Activated CD8-positive, alpha-beta memory T cell treated with anti-CD3 and anti-CD28 coated beads, Interleukin-2, amount 10 ng/mL, durations not matched to agents 7 days and 5 days (primary cell): ENCODE results near the gene TNFRSF1A. TPM values are rescaled to one million over a fixed set of nuclear protein-coding genes. Genes with fewer than 3 reads are reported as not detected.

ENCODE experiments used
- ATAC-seq: fragments of 150-1000 bp; cut with Tn5 transposase; one replicate; pipeline ENCODE4 v1.10.0; 2021; ENCODE audit warnings: moderate library complexity
- CTCF ChIA-PET: fragments of 350-600 bp; sonication (Branson Sonifier 250); formaldehyde crosslinking; loops from one replicate; lab custom pipeline; 2021; ENCODE audit warnings: antibody characterized with exemption; lab: Charles Lee
- DNase-seq: peaks from one replicate; pipeline ENCODE4 v3.0.0-alpha.2; 2020
- H3K27ac Mint-ChIP-seq: one replicate; pipeline ENCODE4 v1.8.0; 2021; ENCODE audit warnings: mild to moderate bottlenecking, mixed read lengths
- H3K27me3 Mint-ChIP-seq: one replicate; pipeline ENCODE4 v1.8.0; 2021; ENCODE audit warnings: mixed read lengths
- H3K36me3 Mint-ChIP-seq: one replicate; pipeline ENCODE4 v1.8.0; 2021; ENCODE audit warnings: mild to moderate bottlenecking, mixed read lengths
- H3K4me1 Mint-ChIP-seq: one replicate; pipeline ENCODE4 v1.8.0; 2021; ENCODE audit warnings: mixed read lengths
- H3K4me3 Mint-ChIP-seq: one replicate; pipeline ENCODE4 v1.8.0; 2021; ENCODE audit warnings: mild to moderate bottlenecking, moderate library complexity, mixed read lengths
- H3K9me3 Mint-ChIP-seq: one replicate; pipeline ENCODE4 v1.8.0; 2022; ENCODE audit warnings: low read depth, mixed read lengths
- total RNA-seq, 2 experiments: library from RNA; stranded (reverse); gene quantifications; one replicate each; pipeline ENCODE4 v1.2.3, GENCODE V29; 2021

Gene TNFRSF1A
- total RNA-seq, 2 experiments from 2014 or later, result 63.3 to 71.5 TPM

- Mint-ChIP-seq H3K27me3 (peaks cover 13% of the 10 kb centered on the region), H3K4me3 (no peak overlapping the region), H3K4me1 (peaks cover 17% of the 10 kb centered on the region), H3K9me3 (no peaks in the 10 kb centered on the region), H3K36me3 (no peaks in the 10 kb centered on the region), H3K27ac (no peak overlapping the region)
- ATAC-seq (no peak), DNase-seq (no peak)
- CTCF ChIA-PET, result interaction anchor here (1.2 to 2.1 kb wide), 5 partner anchors 14 to 179 kb away, joined by 3 to 8 read pairs (median 6); no protein-coding TSS in a partner anchor
Measured at GRCh38 chr12:6360080-6360571, 18.2 kb upstream of the TNFRSF1A start.

- no peaks in the 10 kb centered on the region for H3K9me3 Mint-ChIP-seq
- no peak for DNase-seq
- H3K36me3 Mint-ChIP-seq, result no peaks in the 10 kb centered on the region
- H3K27me3 Mint-ChIP-seq, result peaks cover 13% of the 10 kb centered on the region
- no peak overlapping the region for H3K27ac Mint-ChIP-seq
- H3K4me1 Mint-ChIP-seq, result peaks cover 14% of the 10 kb centered on the region
- no peak overlapping the region for H3K4me3 Mint-ChIP-seq
- CTCF ChIA-PET, result interaction anchor here (1.9 to 2.0 kb wide), 2 partner anchors 24 to 36 kb away, joined by 6 read pairs; no protein-coding TSS in a partner anchor
- ATAC-seq, result no peak
Measured at GRCh38 chr12:6358881-6359280, 17.0 kb upstream of the TNFRSF1A start.

- Mint-ChIP-seq H3K9me3 (no peaks in the 10 kb centered on the region), H3K4me1 (peaks cover 10% of the 10 kb centered on the region), H3K27ac (no peak overlapping the region), H3K36me3 (no peaks in the 10 kb centered on the region), H3K27me3 (peaks cover 13% of the 10 kb centered on the region), H3K4me3 (no peak overlapping the region)
- CTCF ChIA-PET, result interaction anchor here (1.2 to 3.1 kb wide), 3 partner anchors 10 to 21 kb away, joined by 3 to 32 read pairs (median 3); no protein-coding TSS in a partner anchor
- no peak for ATAC-seq
- DNase-seq, result no peak
Measured at GRCh38 chr12:6356374-6356820, 14.5 kb upstream of the TNFRSF1A start.

GRCh38 chr12:6355491-6356373 lies 13.9 kb upstream of the TNFRSF1A start:
- H3K4me1 Mint-ChIP-seq, result peaks cover 6% of the 10 kb centered on the region
- ATAC-seq (no peak), DNase-seq (no peak)
- H3K36me3 Mint-ChIP-seq, result no peaks in the 10 kb centered on the region
- no peak overlapping the region for H3K4me3 Mint-ChIP-seq
- CTCF ChIA-PET, result interaction anchor here (1.2 to 3.1 kb wide), 3 partner anchors 10 to 21 kb away, joined by 3 to 32 read pairs (median 3); no protein-coding TSS in a partner anchor
- H3K9me3 Mint-ChIP-seq, result no peaks in the 10 kb centered on the region
- H3K27me3 Mint-ChIP-seq, result peaks cover 13% of the 10 kb centered on the region
- H3K27ac Mint-ChIP-seq, result no peak overlapping the region

- ATAC-seq, result no peak
- Mint-ChIP-seq H3K27ac (no peak overlapping the region), H3K4me1 (no peaks in the 10 kb centered on the region), H3K36me3 (no peaks in the 10 kb centered on the region), H3K4me3 (no peak overlapping the region), H3K9me3 (no peaks in the 10 kb centered on the region), H3K27me3 (peaks cover 13% of the 10 kb centered on the region)
- CTCF ChIA-PET, result interaction anchor here (1.3 to 3.1 kb wide), 2 partner anchors 9 to 20 kb away, joined by 3 to 32 read pairs; no protein-coding TSS in a partner anchor
- no peak for DNase-seq
Measured at GRCh38 chr12:6354495-6355393, 12.9 kb upstream of the TNFRSF1A start.

- Mint-ChIP-seq H3K36me3 (no peaks in the 10 kb centered on the region), H3K4me1 (peaks cover 2% of the 10 kb centered on the region), H3K27me3 (peaks cover 9% of the 10 kb centered on the region), H3K9me3 (no peaks in the 10 kb centered on the region), H3K27ac (no peak overlapping the region), H3K4me3 (no peak overlapping the region)
- no peak for DNase-seq
- no peak for ATAC-seq
- CTCF ChIA-PET, result interaction anchor here (0.7 to 1.0 kb wide), 2 partner anchors 14 to 16 kb away, joined by 3 to 4 read pairs; no protein-coding TSS in a partner anchor
Measured at GRCh38 chr12:6352193-6353173, 10.6 kb upstream of the TNFRSF1A start.

GRCh38 chr12:6351622-6352021 lies 9.7 kb upstream of the TNFRSF1A start:
- H3K4me1 Mint-ChIP-seq, result peaks cover 8% of the 10 kb centered on the region
- no peak overlapping the region for H3K27ac Mint-ChIP-seq
- CTCF ChIA-PET, result interaction anchor here (1.0 kb wide), 1 partner anchor 15 kb away, joined by 4 read pairs; no protein-coding TSS in a partner anchor
- H3K36me3 Mint-ChIP-seq, result no peaks in the 10 kb centered on the region
- ATAC-seq (no peak), DNase-seq (no peak)
- H3K27me3 Mint-ChIP-seq, result peaks cover 5% of the 10 kb centered on the region
- no peaks in the 10 kb centered on the region for H3K9me3 Mint-ChIP-seq
- H3K4me3 Mint-ChIP-seq, result no peak overlapping the region

- Mint-ChIP-seq H3K27ac (no peak overlapping the region), H3K27me3 (no peaks in the 10 kb centered on the region)
- no peak for ATAC-seq
Measured at GRCh38 chr12:6347367-6348338, 5.8 kb upstream of the TNFRSF1A start.

GRCh38 chr12:6346942-6347341 lies 5.1 kb upstream of the TNFRSF1A start:
- no peak overlapping the region for H3K4me3 Mint-ChIP-seq
- no peak for DNase-seq
- CTCF ChIA-PET, result interaction anchor here (0.5 to 3.9 kb wide), 3 partner anchors 11 to 126 kb away, joined by 3 to 25 read pairs (median 8); no protein-coding TSS in a partner anchor
- no peaks in the 10 kb centered on the region for H3K9me3 Mint-ChIP-seq
- no peak for ATAC-seq
- peaks cover 41% of the 10 kb centered on the region for H3K4me1 Mint-ChIP-seq
- H3K27me3 Mint-ChIP-seq, result no peaks in the 10 kb centered on the region
- H3K27ac Mint-ChIP-seq, result no peak overlapping the region
- peaks cover 1% of the 10 kb centered on the region for H3K36me3 Mint-ChIP-seq

More at GRCh38 chr12:6347367-6348338, 5.8 kb upstream of the TNFRSF1A start:
- H3K4me3 Mint-ChIP-seq, result no peak overlapping the region
- peaks cover 34% of the 10 kb centered on the region for H3K4me1 Mint-ChIP-seq
- no peak for DNase-seq
- CTCF ChIA-PET, result interaction anchor here (3.9 kb wide), 1 partner anchor 12 kb away, joined by 25 read pairs; no protein-coding TSS in a partner anchor
- H3K36me3 Mint-ChIP-seq, result peaks cover 1% of the 10 kb centered on the region
- H3K9me3 Mint-ChIP-seq, result no peaks in the 10 kb centered on the region

GRCh38 chr12:6346235-6346832 lies 4.5 kb upstream of the TNFRSF1A start:
- Mint-ChIP-seq H3K4me1 (peaks cover 43% of the 10 kb centered on the region), H3K9me3 (no peaks in the 10 kb centered on the region), H3K36me3 (peaks cover 2% of the 10 kb centered on the region), H3K27ac (no peak overlapping the region), H3K4me3 (no peak overlapping the region), H3K27me3 (no peaks in the 10 kb centered on the region)
- CTCF ChIA-PET, result interaction anchor here (0.5 to 3.9 kb wide), 8 partner anchors 9 to 127 kb away, joined by 3 to 25 read pairs (median 7); no protein-coding TSS in a partner anchor
- no peak for DNase-seq
- no peak for ATAC-seq
